Loucy (cell line): Measurements from ENCODE around the gene ABHD12B.

Experiments
- H2AFZ ChIP-seq: fragments of 200-600 bp; sonication (generic); 2 replicates; pipeline ENCODE4 v1.6.0; 2016; ENCODE audit warnings: antibody characterized with exemption, mild to moderate bottlenecking, low read length, moderate library complexity
- H3F3A ChIP-seq: fragments of 200-600 bp; 2 replicates; pipeline ENCODE4 v1.6.0; 2016; ENCODE audit warnings: antibody characterized with exemption, low read depth, mild to moderate bottlenecking
- H3K27me3 ChIP-seq: fragments of 200-600 bp; sonication (generic); 2 replicates; pipeline ENCODE4 v1.6.1; 2014; ENCODE audit warnings: low read length, mild to moderate bottlenecking; ENCODE audit not compliant: insufficient read depth, poor library complexity, severe bottlenecking
- H3K36me3 ChIP-seq: fragments of 200-600 bp; sonication (generic); 2 replicates; pipeline ENCODE4 v1.6.1; 2016; ENCODE audit warnings: low read length; ENCODE audit not compliant: insufficient read depth
- H3K4me1 ChIP-seq: fragments of 200-600 bp; sonication (generic); 2 replicates; pipeline ENCODE4 v1.5.1; 2014; ENCODE audit warnings: low read length, mild to moderate bottlenecking; ENCODE audit not compliant: insufficient read depth, poor library complexity, severe bottlenecking
- H3K4me2 ChIP-seq: fragments of 200-600 bp; sonication (generic); 2 replicates; pipeline ENCODE4 v1.6.0; 2014; ENCODE audit warnings: antibody characterized with exemption, low read length, low read depth, mild to moderate bottlenecking; ENCODE audit not compliant: poor library complexity, severe bottlenecking
- H3K4me3 ChIP-seq: fragments of 200-600 bp; sonication (generic); 2 replicates; pipeline ENCODE4 v1.5.1; 2014; ENCODE audit warnings: low read length, mild to moderate bottlenecking, mixed read lengths; ENCODE audit not compliant: poor library complexity, severe bottlenecking
- H3K79me2 ChIP-seq: fragments of 200-600 bp; sonication (generic); 2 replicates; pipeline ENCODE4 v1.6.1; 2014; ENCODE audit warnings: low read length; ENCODE audit not compliant: insufficient read depth
- H3K9ac ChIP-seq: fragments of 200-600 bp; sonication (generic); 2 replicates; pipeline ENCODE4 v1.6.0; 2014; ENCODE audit warnings: mild to moderate bottlenecking, low read depth, low read length, moderate library complexity; ENCODE audit not compliant: poor library complexity, severe bottlenecking
- H3K9me2 ChIP-seq: fragments of 200-600 bp; sonication (generic); replicated peaks from 2 replicates; pipeline ENCODE4 v1.6.1; 2016; ENCODE audit warnings: low read depth, low read length, mixed read lengths
- H3K9me3 ChIP-seq: fragments of 200-600 bp; sonication (generic); 2 replicates; pipeline ENCODE4 v1.6.1; 2014; ENCODE audit warnings: mild to moderate bottlenecking, antibody characterized with exemption, low read length, low read depth; ENCODE audit not compliant: insufficient read depth
- H4K20me1 ChIP-seq: fragments of 200-600 bp; sonication (generic); 2 replicates; pipeline ENCODE4 v1.6.0; 2014; ENCODE audit warnings: antibody characterized with exemption, low read length, mild to moderate bottlenecking; ENCODE audit not compliant: insufficient read depth, poor library complexity, severe bottlenecking
- CTCF ChIP-seq: fragments of 200-600 bp; sonication (generic); conservative IDR thresholded peaks from 2 replicates; pipeline ENCODE4 v1.5.1; 2014; ENCODE audit warnings: mild to moderate bottlenecking, antibody characterized with exemption, low read length
- EZH2phosphoT487 ChIP-seq: fragments of 200-600 bp; IDR thresholded peaks from 2 replicates; pipeline ENCODE4 v1.6.1; 2018; ENCODE audit warnings: antibody characterized with exemption, mild to moderate bottlenecking, moderate library complexity, borderline replicate concordance

ABHD12B gene

GRCh38 chr14:50855558-50855957 lies 16.3 kb upstream of the ABHD12B start:
- no peaks in the 10 kb centered on the region for H3K9me2 ChIP-seq
- TF ChIP-seq CTCF (no peak), EZH2phosphoT487 (no peak)
- H2AFZ ChIP-seq = 0 out of 2 replicates have a peak overlapping the region, but pooled peaks have one; percentile 41
- peak overlapping the region; percentile 33 for H3K4me2 ChIP-seq
- H3K4me1 ChIP-seq = peaks cover 43% of the 10 kb centered on the region
- H3K4me3 ChIP-seq = no peak overlapping the region
- H4K20me1 ChIP-seq = no peaks in the 10 kb centered on the region
- H3K9me3 ChIP-seq = no peaks in the 10 kb centered on the region
- no peaks in the 10 kb centered on the region for H3K27me3 ChIP-seq
- H3K36me3 ChIP-seq = no peaks in the 10 kb centered on the region
- H3F3A ChIP-seq = 0 out of 2 replicates have a peak, but pooled peaks cover 3% of the 10 kb centered on the region
- no peaks in the 10 kb centered on the region for H3K79me2 ChIP-seq
- H3K9ac ChIP-seq = peak overlapping the region; percentile 53

DNA sequence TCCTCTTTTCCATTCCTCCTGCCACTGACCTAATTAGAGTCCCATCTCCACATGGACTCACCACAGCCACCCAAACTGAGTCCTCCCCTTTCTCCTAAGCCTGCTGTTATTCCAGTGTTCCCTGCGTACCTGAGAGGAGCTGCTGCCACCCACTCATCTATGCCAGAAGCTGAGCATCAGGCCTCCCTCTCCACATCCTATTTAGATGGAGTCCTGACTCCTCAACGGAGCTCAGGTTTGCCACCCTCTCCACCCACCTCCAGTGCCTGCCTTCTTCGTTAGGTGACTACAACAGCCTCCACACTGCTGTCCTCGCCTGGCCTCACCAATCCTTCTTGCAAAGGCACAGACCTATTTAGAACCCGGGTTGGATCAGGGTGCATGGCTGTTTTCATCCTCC lies 15.2 kb upstream of the ABHD12B start:
- H4K20me1 ChIP-seq = no peaks in the 10 kb centered on the region
- H3K9me2 ChIP-seq = no peaks in the 10 kb centered on the region
- no peak overlapping the region for H3K4me2 ChIP-seq
- H2AFZ ChIP-seq = peak overlapping the region; percentile 15; the same call in 1 of the 2 replicates
- 0 out of 2 replicates have a peak, but pooled peaks cover 3% of the 10 kb centered on the region for H3F3A ChIP-seq
- peaks cover 49% of the 10 kb centered on the region for H3K4me1 ChIP-seq
- no peaks in the 10 kb centered on the region for H3K79me2 ChIP-seq
- no peaks in the 10 kb centered on the region for H3K27me3 ChIP-seq
- no peak overlapping the region for H3K4me3 ChIP-seq
- H3K36me3 ChIP-seq = no peaks in the 10 kb centered on the region
- no peaks in the 10 kb centered on the region for H3K9me3 ChIP-seq
- TF ChIP-seq CTCF (no peak), EZH2phosphoT487 (no peak)
- no peak overlapping the region for H3K9ac ChIP-seq

- TF ChIP-seq EZH2phosphoT487 (no peak), CTCF (no peak)
- H3K9me2 ChIP-seq = no peaks in the 10 kb centered on the region
- H2AFZ ChIP-seq = peak overlapping the region; percentile 79
- 0 out of 2 replicates have a peak, but pooled peaks cover 2% of the 10 kb centered on the region for H3F3A ChIP-seq
- no peaks in the 10 kb centered on the region for H3K36me3 ChIP-seq
- peaks cover 58% of the 10 kb centered on the region for H3K4me1 ChIP-seq
- no peaks in the 10 kb centered on the region for H3K79me2 ChIP-seq
- H3K4me2 ChIP-seq = peak overlapping the region; percentile 89
- no peaks in the 10 kb centered on the region for H3K27me3 ChIP-seq
- peak overlapping the region; percentile 72 for H3K4me3 ChIP-seq
- no peaks in the 10 kb centered on the region for H3K9me3 ChIP-seq
- H3K9ac ChIP-seq = peak overlapping the region; percentile 81
- H4K20me1 ChIP-seq = no peaks in the 10 kb centered on the region
Observed at GRCh38 chr14:50859296-50859624, 12.6 kb upstream of the ABHD12B start.
